ENCODE data around the gene PPP1R13L.
"Not testable (repeated sequence)": the region's sequence is repeated elsewhere in the genome, so short reads cannot be mapped to it uniquely, and the experiment has no call there.

DNA sequence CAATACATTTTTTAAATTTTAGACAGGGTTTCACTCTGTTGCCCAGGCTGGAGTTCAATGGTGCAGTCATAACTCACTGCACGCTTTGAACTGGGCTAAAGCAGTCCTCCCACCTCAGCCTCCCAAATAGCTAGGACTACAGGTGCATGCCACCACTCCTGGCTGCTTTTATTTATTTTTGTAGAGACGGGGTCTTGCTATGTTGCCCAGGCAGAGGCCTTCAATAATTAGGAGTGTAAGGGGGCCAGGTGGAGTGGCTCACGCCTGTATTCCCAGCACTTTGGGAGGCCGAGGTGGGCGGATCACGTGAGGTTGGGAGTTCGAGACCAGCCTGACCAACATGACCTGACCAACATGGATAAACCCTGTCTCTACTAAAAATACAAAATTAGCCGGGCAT, 27.7 kb upstream of the PPP1R13L start:
- not testable (repeated sequence) for TF ChIP-seq CTCF (IDR thresholded peaks at IDR 0.05; ENCODE audit: insufficient read depth, low read depth, low read length); EZH2 (IDR thresholded peaks at IDR 0.05; ENCODE audit: insufficient read depth, low read length)

Data from astrocyte (in vitro differentiated cells and primary cell).